ENCODE results near the gene ALDH8A1. TPM values are rescaled to one million over a fixed set of nuclear protein-coding genes. Genes with fewer than 3 reads are reported as not detected.

The ALDH8A1 gene
- total RNA-seq, 2 donors from 2014 or later, result 0.42 to 5.8 TPM

DNA sequence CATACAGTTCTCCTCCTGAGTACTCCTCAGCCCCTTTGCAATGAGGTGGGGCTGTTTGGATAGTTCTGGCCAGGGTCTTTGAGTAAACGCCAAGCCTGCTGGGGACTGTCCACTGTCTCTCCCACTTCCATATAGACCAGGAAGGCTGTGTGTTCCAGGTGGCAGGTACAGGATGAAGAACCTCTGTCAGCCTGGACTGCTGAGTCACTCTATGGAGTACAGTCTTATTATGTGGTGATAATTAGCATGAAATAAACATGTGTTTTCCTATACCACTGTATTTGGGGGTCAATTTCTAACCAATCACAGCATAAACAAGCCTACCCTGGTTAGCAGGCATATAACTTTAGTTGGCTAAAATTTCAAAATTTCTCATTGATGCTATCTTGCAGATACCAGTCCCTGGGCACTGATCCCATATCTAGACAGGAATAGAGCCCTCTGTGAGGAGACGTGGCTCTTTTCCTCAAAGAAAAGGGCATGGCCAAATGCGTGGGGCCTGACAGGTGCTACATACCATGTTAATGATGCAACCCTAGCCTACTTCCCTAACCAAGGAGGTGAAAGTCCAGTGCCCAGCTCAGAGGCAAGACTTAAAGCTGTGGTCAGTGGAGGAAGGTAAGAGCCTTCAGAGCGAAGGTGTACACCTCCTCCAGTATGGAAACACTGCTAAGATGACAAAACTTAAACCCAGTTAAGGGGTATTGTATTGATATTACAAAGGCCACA is 4.5 kb upstream of the ALDH8A1 start:
- no peak for TF ChIP-seq CTCF (IDR thresholded peaks at IDR 0.05)
- DNase-seq (ENCODE audit: low spot score), result no peak
- H3K27me3 ChIP-seq (replicated peaks; ENCODE audit: insufficient read depth), result no peaks in the 10 kb centered on the region
- no peaks in the 10 kb centered on the region for H3K4me1 ChIP-seq (ENCODE audit: control insufficient read depth in 1 of 2, low read depth in 2 of 2)
- H3K27ac ChIP-seq, result no peak overlapping the region
- ATAC-seq (ENCODE audit: insufficient number of reproducible peaks, low FRiP score, low read depth), result no peak
- H3K36me3 ChIP-seq, result peaks cover 4% of the 10 kb centered on the region
- H3K4me3 ChIP-seq, result no peak overlapping the region
- H3K9me3 ChIP-seq, result no peaks in the 10 kb centered on the region

DNA sequence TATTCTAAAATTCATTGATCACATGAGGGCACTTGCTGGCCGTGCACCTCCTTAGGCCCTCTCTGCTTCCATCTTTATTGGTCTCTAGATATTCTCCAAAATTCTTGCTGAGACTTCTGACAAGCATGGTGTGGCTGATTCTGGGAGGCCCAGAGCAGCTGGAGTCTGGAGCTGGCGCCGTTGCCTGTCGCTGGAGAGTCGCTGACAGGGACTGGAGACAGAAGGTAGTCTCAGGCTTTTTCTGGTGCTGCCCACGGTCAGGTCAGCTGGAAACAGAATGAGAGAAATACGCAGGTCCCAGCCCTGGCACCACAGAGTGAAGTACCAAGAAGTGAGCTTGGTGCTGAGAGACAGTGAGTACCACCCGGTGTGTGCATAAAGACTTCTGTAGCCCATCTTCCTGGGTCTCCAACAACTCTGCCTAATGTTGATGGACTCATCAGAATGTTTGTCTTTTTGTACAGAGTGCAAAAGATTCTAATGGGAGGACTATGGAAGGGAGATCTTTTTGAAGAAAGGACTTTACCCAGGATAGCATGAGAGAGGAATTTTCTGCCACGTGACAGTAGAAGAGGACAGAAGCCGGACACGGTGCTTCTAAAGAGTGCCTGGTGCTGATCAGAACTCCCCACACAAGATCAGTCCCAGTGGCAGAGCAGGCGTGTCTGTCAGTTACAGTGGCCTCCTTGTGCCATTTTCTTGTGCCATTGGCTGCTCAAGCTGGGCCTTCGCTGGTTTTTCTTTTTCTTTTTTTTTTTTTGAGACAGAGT is 1.8 kb upstream of the ALDH8A1 start:
- no peaks in the 10 kb centered on the region for H3K4me1 ChIP-seq (ENCODE audit: control insufficient read depth in 1 of 2, low read depth in 2 of 2)
- H3K27ac ChIP-seq, result no peak overlapping the region
- no peak overlapping the region for H3K4me3 ChIP-seq
- H3K9me3 ChIP-seq, result no peaks in the 10 kb centered on the region
- TF ChIP-seq CTCF (IDR thresholded peaks at IDR 0.05), result no peak
- no peaks in the 10 kb centered on the region for H3K27me3 ChIP-seq (replicated peaks; ENCODE audit: insufficient read depth)
- ATAC-seq (ENCODE audit: insufficient number of reproducible peaks, low FRiP score, low read depth), result no peak
- no peak for DNase-seq (ENCODE audit: low spot score)
- no peaks in the 10 kb centered on the region for H3K36me3 ChIP-seq

GRCh38 chr6:134950482-134950881 is 581 bp upstream of the ALDH8A1 start:
- DNase-seq (ENCODE audit: low spot score) (no peak), ATAC-seq (ENCODE audit: insufficient number of reproducible peaks, low FRiP score, low read depth) (no peak)
- Histone ChIP-seq H3K27ac (no peak overlapping the region), H3K4me3 (no peak overlapping the region), H3K27me3 (replicated peaks; ENCODE audit: insufficient read depth) (no peaks in the 10 kb centered on the region), H3K9me3 (no peaks in the 10 kb centered on the region), H3K4me1 (ENCODE audit: control insufficient read depth in 1 of 2, low read depth in 2 of 2) (no peaks in the 10 kb centered on the region), H3K36me3 (no peaks in the 10 kb centered on the region)
- TF ChIP-seq CTCF (IDR thresholded peaks at IDR 0.05), result no peak

- no peaks in the 10 kb centered on the region for H3K9me3 ChIP-seq
- no peak overlapping the region for H3K27ac ChIP-seq
- no peak overlapping the region for H3K4me3 ChIP-seq
- TF ChIP-seq CTCF (IDR thresholded peaks at IDR 0.05), result no peak
- ATAC-seq (ENCODE audit: insufficient number of reproducible peaks, low FRiP score, low read depth) (no peak), DNase-seq (ENCODE audit: low spot score) (no peak)
- no peaks in the 10 kb centered on the region for H3K4me1 ChIP-seq (ENCODE audit: control insufficient read depth in 1 of 2, low read depth in 2 of 2)
- H3K36me3 ChIP-seq, result no peaks in the 10 kb centered on the region
- no peaks in the 10 kb centered on the region for H3K27me3 ChIP-seq (replicated peaks; ENCODE audit: insufficient read depth)
Measured at GRCh38 chr6:134948691-134949090, 1.2 kb downstream of the ALDH8A1 start.

GRCh38 chr6:134948142-134948541 is 1.8 kb downstream of the ALDH8A1 start:
- no peaks in the 10 kb centered on the region for H3K4me1 ChIP-seq (ENCODE audit: control insufficient read depth in 1 of 2, low read depth in 2 of 2)
- H3K9me3 ChIP-seq, result no peaks in the 10 kb centered on the region
- H3K27ac ChIP-seq, result no peak overlapping the region
- TF ChIP-seq CTCF (IDR thresholded peaks at IDR 0.05), result no peak
- DNase-seq (ENCODE audit: low spot score), result no peak
- H3K27me3 ChIP-seq (replicated peaks; ENCODE audit: insufficient read depth), result no peaks in the 10 kb centered on the region
- H3K36me3 ChIP-seq, result no peaks in the 10 kb centered on the region
- ATAC-seq (ENCODE audit: insufficient number of reproducible peaks, low FRiP score, low read depth), result no peak
- H3K4me3 ChIP-seq, result no peak overlapping the region
